PC-3 (cell line): Measurements from ENCODE around the gene NR5A1. TPM values are rescaled to one million over a fixed set of nuclear protein-coding genes. Genes with fewer than 3 reads are reported as not detected.

Experiments
- ATAC-seq: fragments of 200-7000 bp; cut with Tn5 transposase; 2 replicates; pipeline ENCODE4 v1.9.1; 2020; ENCODE audit warnings: mild to moderate bottlenecking, moderate library complexity
- BruUV-seq: library from RNA; stranded (reverse); fragments of 400-500 nt; replicated peaks from 2 replicates; lab custom pipeline; 2021; lab: Mats Ljungman, UMichigan
- CTCF ChIA-PET: fragments of 300-600 bp; sonication (Branson Sonifier 250); formaldehyde crosslinking; loops from one replicate; lab custom pipeline; 2022; ENCODE audit warnings: antibody characterized with exemption; lab: Charles Lee
- POLR2A ChIA-PET: fragments of 300-600 bp; sonication (Branson Sonifier 250); formaldehyde crosslinking; loops from one replicate; lab custom pipeline; 2022; ENCODE audit warnings: antibody characterized with exemption; ENCODE audit not compliant: unreplicated experiment; lab: Charles Lee
- DNase-seq: peaks from one replicate; pipeline ENCODE4 v3.0.0-alpha.2; 2015
- H2AFZ ChIP-seq: fragments of 300-600 bp; sonication (generic); 2 replicates; pipeline ENCODE4 v1.6.0; 2016; ENCODE audit warnings: antibody characterized with exemption, low read length
- H3F3A ChIP-seq: fragments of 300-600 bp; sonication (generic); one replicate; pipeline ENCODE4 v1.6.0; 2017; ENCODE audit warnings: antibody characterized with exemption, low read length, control low read depth, mild to moderate bottlenecking; ENCODE audit not compliant: unreplicated experiment
- H3K27ac ChIP-seq: fragments of 300-600 bp; sonication (generic); 2 replicates; pipeline ENCODE4 v1.5.1; 2016; ENCODE audit warnings: mild to moderate bottlenecking, low read length
- H3K27me3 ChIP-seq: fragments of 300-600 bp; sonication (generic); 2 replicates; pipeline ENCODE4 v1.6.1; 2016; ENCODE audit warnings: low read length, mixed read lengths
- H3K36me3 ChIP-seq: fragments of 300-600 bp; sonication (generic); 2 replicates; pipeline ENCODE4 v1.6.1; 2016; ENCODE audit warnings: low read depth, mixed run types, low read length, mixed read lengths
- H3K4me1 ChIP-seq: fragments of 300-600 bp; sonication (generic); 2 replicates; pipeline ENCODE4 v1.5.1; 2016; ENCODE audit warnings: low read length; ENCODE audit not compliant: insufficient read depth
- H3K4me2 ChIP-seq: fragments of 300-600 bp; sonication (generic); 2 replicates; pipeline ENCODE4 v1.6.0; 2016; ENCODE audit warnings: low read length
- H3K4me3 ChIP-seq: fragments of 300-600 bp; sonication (generic); 2 replicates; pipeline ENCODE4 v1.5.1; 2016; ENCODE audit warnings: mild to moderate bottlenecking, low read length, mixed read lengths
- H3K79me2 ChIP-seq: fragments of 300-600 bp; sonication (generic); 2 replicates; pipeline ENCODE4 v1.6.1; 2017; ENCODE audit warnings: low read length, mixed read lengths
- H3K9ac ChIP-seq: fragments of 300-600 bp; sonication (generic); 2 replicates; pipeline ENCODE4 v1.6.0; 2016; ENCODE audit warnings: mild to moderate bottlenecking, low read length
- H3K9me2 ChIP-seq: fragments of 300-600 bp; sonication (generic); replicated peaks from 2 replicates; pipeline ENCODE4 v1.6.1; 2016; ENCODE audit warnings: mixed run types, low read length, mixed read lengths
- H3K9me3 ChIP-seq: fragments of 300-600 bp; sonication (generic); 2 replicates; pipeline ENCODE4 v1.6.1; 2016; ENCODE audit warnings: low read length, mixed read lengths
- H4K20me1 ChIP-seq: fragments of 300-600 bp; sonication (generic); 2 replicates; pipeline ENCODE4 v1.6.1; 2016; ENCODE audit warnings: low read length, mixed read lengths
- CTCF ChIP-seq: fragments of 300-600 bp; sonication (generic); conservative IDR thresholded peaks from 2 replicates; pipeline ENCODE4 v1.5.1; 2017; ENCODE audit warnings: antibody characterized with exemption, low read depth, mild to moderate bottlenecking, low read length
- EZH2 ChIP-seq: fragments of 300-600 bp; sonication (generic); IDR thresholded peaks from one replicate; pipeline ENCODE4 v1.6.1; 2017; ENCODE audit warnings: antibody characterized with exemption, mild to moderate bottlenecking, low read length; ENCODE audit not compliant: unreplicated experiment
- EZH2phosphoT487 ChIP-seq: fragments of 300-600 bp; sonication (generic); IDR thresholded peaks from 2 replicates; pipeline ENCODE4 v1.6.1; 2018; ENCODE audit warnings: mild to moderate bottlenecking, antibody characterized with exemption, low read length, borderline replicate concordance
- intact Hi-C: fragments of 100-400 bp; cut with micrococcal nuclease; formaldehyde crosslinking; loops from 2 replicates; pipeline ENCODE4 v1.9.0; 2023
- total RNA-seq: library from RNA; depleted of rRNA; stranded (reverse); fragments of >200 nt; gene quantifications from 2 replicates; pipeline ENCODE4 v1.2.3, GENCODE V29; 2014

NR5A1 gene
- total RNA-seq, 1 experiment from 2014 or later: not detected

- TF ChIP-seq EZH2phosphoT487: no peak
- no peak for TF ChIP-seq CTCF
- no peak for TF ChIP-seq EZH2
- Histone ChIP-seq H3F3A (no peaks in the 10 kb centered on the region), H3K36me3 (no peaks in the 10 kb centered on the region), H3K27ac (no peak overlapping the region), H2AFZ (no peak overlapping the region), H3K4me1 (no peaks in the 10 kb centered on the region), H3K4me2 (no peak overlapping the region), H3K27me3 (no peaks in the 10 kb centered on the region), H3K79me2 (no peaks in the 10 kb centered on the region), H4K20me1 (no peaks in the 10 kb centered on the region), H3K9me2 (no peaks in the 10 kb centered on the region), H3K9ac (no peak overlapping the region), H3K9me3 (no peaks in the 10 kb centered on the region), H3K4me3 (no peak overlapping the region)
- no TSS peak for BruUV-seq
- DNase-seq: no peak
- intact Hi-C loops: no loop called here
- ChIA-PET CTCF (no interaction called here), POLR2A (no interaction called here)
- no peak for ATAC-seq
Observed at GRCh38 chr9:124456341-124457078, 50.7 kb downstream of the NR5A1 start.

GRCh38 chr9:124455820-124456219, 51.4 kb downstream of the NR5A1 start:
- ChIA-PET POLR2A (no interaction called here), CTCF (no interaction called here)
- Histone ChIP-seq H3K27ac (no peak overlapping the region), H3K4me3 (no peak overlapping the region), H3K9me3 (no peaks in the 10 kb centered on the region), H3K36me3 (no peaks in the 10 kb centered on the region), H3K4me1 (no peaks in the 10 kb centered on the region), H4K20me1 (no peaks in the 10 kb centered on the region), H3F3A (no peaks in the 10 kb centered on the region), H3K27me3 (no peaks in the 10 kb centered on the region), H3K9me2 (no peaks in the 10 kb centered on the region), H3K4me2 (no peak overlapping the region), H3K79me2 (no peaks in the 10 kb centered on the region), H3K9ac (no peak overlapping the region), H2AFZ (no peak overlapping the region)
- no peak for ATAC-seq
- intact Hi-C loops: no loop called here
- TF ChIP-seq CTCF (no peak), EZH2phosphoT487 (no peak), EZH2 (no peak)
- no peak for DNase-seq
- no TSS peak for BruUV-seq

- Histone ChIP-seq H4K20me1 (no peaks in the 10 kb centered on the region), H3K4me3 (no peak overlapping the region), H3K36me3 (no peaks in the 10 kb centered on the region), H3K79me2 (no peaks in the 10 kb centered on the region), H3K27ac (no peak overlapping the region), H3K4me2 (no peak overlapping the region), H3K27me3 (no peaks in the 10 kb centered on the region), H2AFZ (no peak overlapping the region), H3K9me3 (no peaks in the 10 kb centered on the region), H3K4me1 (no peaks in the 10 kb centered on the region), H3F3A (no peaks in the 10 kb centered on the region), H3K9ac (no peak overlapping the region), H3K9me2 (no peaks in the 10 kb centered on the region)
- CTCF ChIA-PET: no interaction called here
- ATAC-seq: no peak
- POLR2A ChIA-PET: no interaction called here
- TF ChIP-seq EZH2phosphoT487: no peak
- TF ChIP-seq CTCF: no peak
- intact Hi-C loops: no loop called here
- BruUV-seq: no TSS peak
- DNase-seq: no peak
Observed at GRCh38 chr9:124454791-124455443, 52.3 kb downstream of the NR5A1 start.
